ENCODE results near the gene ADAMTSL3.

Gene ADAMTSL3

GRCh38 chr15:83816124-83816883 lies 162.4 kb downstream of the ADAMTSL3 start:
- DNase-seq, result no peak
- 97% methylated on average over 8 of the region's 8 CpGs for WGBS (ENCODE audit: insufficient coverage)
- Histone ChIP-seq H3K27ac (ENCODE audit: insufficient read depth in 1 of 2, low read depth in 1 of 2, low read length in 2 of 2, poor library complexity in 1 of 2, severe bottlenecking in 2 of 2) (no peak overlapping the region), H3K9me3 (ENCODE audit: control extremely low read depth in 1 of 5, control insufficient read depth in 4 of 5, insufficient read depth in 2 of 5, low read depth in 1 of 5, low read length in 4 of 5) (no peaks in the 10 kb centered on the region), H3K36me3 (ENCODE audit: control insufficient read depth in 4 of 4, insufficient read depth in 4 of 4, low read length in 3 of 4) (no peaks in the 10 kb centered on the region), H3K4me3 (ENCODE audit: control insufficient read depth in 1 of 7, extremely low read depth in 1 of 7, insufficient read depth in 4 of 7, low read depth in 2 of 7, low read length in 6 of 7) (no peak overlapping the region), H3K4me1 (ENCODE audit: control extremely low read depth in 1 of 4, control insufficient read depth in 4 of 4, insufficient read depth in 4 of 4, low read length in 3 of 4) (no peaks in the 10 kb centered on the region), H3K27me3 (replicated peaks in 2 of 5; ENCODE audit: control insufficient read depth in 4 of 5, insufficient read depth in 5 of 5, low read length in 4 of 5) (no peaks in the 10 kb centered on the region)
- CTCF ChIA-PET, result no interaction called here
- POLR2A ChIA-PET, result no interaction called here

- peaks cover 0 to 1% (median 0%) of the 10 kb centered on the region in 5 experiments for H3K9me3 ChIP-seq (ENCODE audit: control extremely low read depth in 1 of 5, control insufficient read depth in 4 of 5, insufficient read depth in 2 of 5, low read depth in 1 of 5, low read length in 4 of 5)
- CTCF ChIA-PET, result no interaction called here
- H3K36me3 ChIP-seq (ENCODE audit: control insufficient read depth in 4 of 4, insufficient read depth in 4 of 4, low read length in 3 of 4), result no peaks in the 10 kb centered on the region
- 100% methylated on average over 6 of the region's 8 CpGs for WGBS (ENCODE audit: insufficient coverage)
- DNase-seq, result no peak
- no peaks in the 10 kb centered on the region for H3K4me1 ChIP-seq (ENCODE audit: control extremely low read depth in 1 of 4, control insufficient read depth in 4 of 4, insufficient read depth in 4 of 4, low read length in 3 of 4)
- POLR2A ChIA-PET, result no interaction called here
- H3K4me3 ChIP-seq (ENCODE audit: control insufficient read depth in 1 of 7, extremely low read depth in 1 of 7, insufficient read depth in 4 of 7, low read depth in 2 of 7, low read length in 6 of 7), result no peak overlapping the region
- H3K27me3 ChIP-seq (replicated peaks in 2 of 5; ENCODE audit: control insufficient read depth in 4 of 5, insufficient read depth in 5 of 5, low read length in 4 of 5), result no peaks in the 10 kb centered on the region
- H3K27ac ChIP-seq (ENCODE audit: insufficient read depth in 1 of 2, low read depth in 1 of 2, low read length in 2 of 2, poor library complexity in 1 of 2, severe bottlenecking in 2 of 2), result no peak overlapping the region
These were observed 164.7 kb downstream of the ADAMTSL3 start for GRCh38 chr15:83818591-83818990.

- Histone ChIP-seq H3K36me3 (ENCODE audit: control insufficient read depth in 4 of 4, insufficient read depth in 4 of 4, low read length in 3 of 4) (no peaks in the 10 kb centered on the region), H3K9me3 (ENCODE audit: control extremely low read depth in 1 of 5, control insufficient read depth in 4 of 5, insufficient read depth in 2 of 5, low read depth in 1 of 5, low read length in 4 of 5) (no peaks in the 10 kb centered on the region), H3K27ac (ENCODE audit: insufficient read depth in 1 of 2, low read depth in 1 of 2, low read length in 2 of 2, poor library complexity in 1 of 2, severe bottlenecking in 2 of 2) (no peak overlapping the region), H3K4me1 (ENCODE audit: control extremely low read depth in 1 of 4, control insufficient read depth in 4 of 4, insufficient read depth in 4 of 4, low read length in 3 of 4) (peaks cover 0 to 2% (median 0%) of the 10 kb centered on the region in 4 experiments), H3K27me3 (replicated peaks in 2 of 5; ENCODE audit: control insufficient read depth in 4 of 5, insufficient read depth in 5 of 5, low read length in 4 of 5) (no peaks in the 10 kb centered on the region), H3K4me3 (ENCODE audit: control insufficient read depth in 1 of 7, extremely low read depth in 1 of 7, insufficient read depth in 4 of 7, low read depth in 2 of 7, low read length in 6 of 7) (no peak overlapping the region)
- DNase-seq, result peak in 2 of 3 donors; percentile 34 to 55
- CTCF ChIA-PET, result no interaction called here
- POLR2A ChIA-PET, result no interaction called here
- WGBS (ENCODE audit: insufficient coverage), result 91% methylated on average over 4 of the region's 4 CpGs
These were observed 176.5 kb downstream of the ADAMTSL3 start for GRCh38 chr15:83830381-83830780.

GRCh38 chr15:83833569-83833968 lies 179.6 kb downstream of the ADAMTSL3 start:
- Histone ChIP-seq H3K9me3 (ENCODE audit: control extremely low read depth in 1 of 5, control insufficient read depth in 4 of 5, insufficient read depth in 2 of 5, low read depth in 1 of 5, low read length in 4 of 5) (no peaks in the 10 kb centered on the region), H3K27ac (ENCODE audit: insufficient read depth in 1 of 2, low read depth in 1 of 2, low read length in 2 of 2, poor library complexity in 1 of 2, severe bottlenecking in 2 of 2) (no peak overlapping the region), H3K4me3 (ENCODE audit: control insufficient read depth in 1 of 7, extremely low read depth in 1 of 7, insufficient read depth in 4 of 7, low read depth in 2 of 7, low read length in 6 of 7) (no peak overlapping the region), H3K36me3 (ENCODE audit: control insufficient read depth in 4 of 4, insufficient read depth in 4 of 4, low read length in 3 of 4) (no peaks in the 10 kb centered on the region), H3K27me3 (replicated peaks in 2 of 5; ENCODE audit: control insufficient read depth in 4 of 5, insufficient read depth in 5 of 5, low read length in 4 of 5) (no peaks in the 10 kb centered on the region), H3K4me1 (ENCODE audit: control extremely low read depth in 1 of 4, control insufficient read depth in 4 of 4, insufficient read depth in 4 of 4, low read length in 3 of 4) (peaks cover 0 to 2% (median 0%) of the 10 kb centered on the region in 4 experiments)
- ChIA-PET POLR2A (no interaction called here), CTCF (interaction anchor here (1.2 kb wide), 1 partner anchor 10 kb away, joined by 3 read pairs; no protein-coding TSS in a partner anchor)
- no peak for DNase-seq
- 93% methylated on average over 3 of the region's 4 CpGs for WGBS (ENCODE audit: insufficient coverage)

- Histone ChIP-seq H3K4me3 (ENCODE audit: control insufficient read depth in 1 of 7, extremely low read depth in 1 of 7, insufficient read depth in 4 of 7, low read depth in 2 of 7, low read length in 6 of 7) (no peak overlapping the region), H3K9me3 (ENCODE audit: control extremely low read depth in 1 of 5, control insufficient read depth in 4 of 5, insufficient read depth in 2 of 5, low read depth in 1 of 5, low read length in 4 of 5) (no peaks in the 10 kb centered on the region), H3K27ac (ENCODE audit: insufficient read depth in 1 of 2, low read depth in 1 of 2, low read length in 2 of 2, poor library complexity in 1 of 2, severe bottlenecking in 2 of 2) (no peak overlapping the region), H3K27me3 (replicated peaks in 2 of 5; ENCODE audit: control insufficient read depth in 4 of 5, insufficient read depth in 5 of 5, low read length in 4 of 5) (no peaks in the 10 kb centered on the region), H3K4me1 (ENCODE audit: control extremely low read depth in 1 of 4, control insufficient read depth in 4 of 4, insufficient read depth in 4 of 4, low read length in 3 of 4) (peaks cover 0 to under 1% (median 0%) of the 10 kb centered on the region in 4 experiments), H3K36me3 (ENCODE audit: control insufficient read depth in 4 of 4, insufficient read depth in 4 of 4, low read length in 3 of 4) (no peaks in the 10 kb centered on the region)
- ChIA-PET CTCF (interaction anchor here (1.2 kb wide), 1 partner anchor 587 kb away, joined by 3 read pairs; no protein-coding TSS in a partner anchor), POLR2A (no interaction called here)
- no peak for DNase-seq
- WGBS (ENCODE audit: insufficient coverage), result no CpG with 5 or more reads among the region's 1 CpG
These were observed 181.6 kb downstream of the ADAMTSL3 start for GRCh38 chr15:83835479-83835878.

GRCh38 chr15:83837945-83838571 lies 184.1 kb downstream of the ADAMTSL3 start:
- 8% methylated on average over 2 of the region's 8 CpGs for WGBS (ENCODE audit: insufficient coverage)
- peaks cover 0 to 3% (median 0%) of the 10 kb centered on the region in 5 experiments for H3K27me3 ChIP-seq (replicated peaks in 2 of 5; ENCODE audit: control insufficient read depth in 4 of 5, insufficient read depth in 5 of 5, low read length in 4 of 5)
- ChIA-PET CTCF (interaction anchor here (1.0 to 1.4 kb wide), 2 partner anchors 18 to 265 kb away, joined by 4 read pairs; no protein-coding TSS in a partner anchor), POLR2A (no interaction called here)
- no peaks in the 10 kb centered on the region for H3K4me1 ChIP-seq (ENCODE audit: control extremely low read depth in 1 of 4, control insufficient read depth in 4 of 4, insufficient read depth in 4 of 4, low read length in 3 of 4)
- DNase-seq, result peak; percentile 48 to 72 (median 59)
- H3K9me3 ChIP-seq (ENCODE audit: control extremely low read depth in 1 of 5, control insufficient read depth in 4 of 5, insufficient read depth in 2 of 5, low read depth in 1 of 5, low read length in 4 of 5), result no peaks in the 10 kb centered on the region
- H3K4me3 ChIP-seq (ENCODE audit: control insufficient read depth in 1 of 7, extremely low read depth in 1 of 7, insufficient read depth in 4 of 7, low read depth in 2 of 7, low read length in 6 of 7), result no peak overlapping the region
- no peaks in the 10 kb centered on the region for H3K36me3 ChIP-seq (ENCODE audit: control insufficient read depth in 4 of 4, insufficient read depth in 4 of 4, low read length in 3 of 4)
- no peak overlapping the region for H3K27ac ChIP-seq (ENCODE audit: insufficient read depth in 1 of 2, low read depth in 1 of 2, low read length in 2 of 2, poor library complexity in 1 of 2, severe bottlenecking in 2 of 2)

GRCh38 chr15:83838763-83839162 lies 184.8 kb downstream of the ADAMTSL3 start:
- DNase-seq, result no peak
- Histone ChIP-seq H3K36me3 (ENCODE audit: control insufficient read depth in 4 of 4, insufficient read depth in 4 of 4, low read length in 3 of 4) (no peaks in the 10 kb centered on the region), H3K27ac (ENCODE audit: insufficient read depth in 1 of 2, low read depth in 1 of 2, low read length in 2 of 2, poor library complexity in 1 of 2, severe bottlenecking in 2 of 2) (no peak overlapping the region), H3K27me3 (replicated peaks in 2 of 5; ENCODE audit: control insufficient read depth in 4 of 5, insufficient read depth in 5 of 5, low read length in 4 of 5) (peaks cover 0 to 3% (median 0%) of the 10 kb centered on the region in 5 experiments), H3K9me3 (ENCODE audit: control extremely low read depth in 1 of 5, control insufficient read depth in 4 of 5, insufficient read depth in 2 of 5, low read depth in 1 of 5, low read length in 4 of 5) (no peaks in the 10 kb centered on the region), H3K4me3 (ENCODE audit: control insufficient read depth in 1 of 7, extremely low read depth in 1 of 7, insufficient read depth in 4 of 7, low read depth in 2 of 7, low read length in 6 of 7) (no peak overlapping the region), H3K4me1 (ENCODE audit: control extremely low read depth in 1 of 4, control insufficient read depth in 4 of 4, insufficient read depth in 4 of 4, low read length in 3 of 4) (no peaks in the 10 kb centered on the region)
- CTCF ChIA-PET, result interaction anchor here (1.0 kb wide), 1 partner anchor 17 kb away, joined by 4 read pairs; no protein-coding TSS in a partner anchor
- POLR2A ChIA-PET, result no interaction called here
- no CpG with 5 or more reads among the region's 2 CpGs for WGBS (ENCODE audit: insufficient coverage)

Measured in common myeloid progenitor, CD34-positive (primary cell).